ENCODE measurements around the gene KRTAP2-1. TPM values are rescaled to one million over a fixed set of nuclear protein-coding genes. Genes with fewer than 3 reads are reported as not detected.
"Not testable (repeated sequence)": the region's sequence is repeated elsewhere in the genome, so short reads cannot be mapped to it uniquely, and the experiment has no call there.

KRTAP2-1 gene
- total RNA-seq, 1 donor from 2014 or later = not detected

DNA sequence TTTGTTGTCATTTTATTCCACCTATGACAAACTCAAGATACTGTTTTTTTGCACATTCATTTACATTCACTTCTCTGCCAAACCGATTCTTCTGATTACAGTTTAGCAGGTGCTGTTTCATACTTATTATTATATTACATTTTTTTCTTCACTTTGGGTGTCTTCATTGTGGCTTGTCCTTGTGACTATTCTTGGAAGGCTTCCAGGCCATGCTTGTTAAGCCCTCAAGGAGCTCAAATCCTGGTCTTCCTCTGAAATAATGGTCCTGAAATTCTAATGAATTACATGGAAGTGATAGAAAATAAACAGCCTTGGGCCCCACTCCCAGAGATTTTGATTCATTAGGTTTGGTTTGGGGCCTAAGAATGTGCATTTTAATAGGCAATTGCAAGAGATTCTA lies 17.2 kb upstream of the KRTAP2-1 start:
- no peak overlapping the region for H3K4me3 ChIP-seq
- H3K27me3 ChIP-seq (ENCODE audit: low read depth) = peaks cover 19% of the 10 kb centered on the region
- DNase-seq (no peak), ATAC-seq (no peak)
- H3K9me3 ChIP-seq = no peaks in the 10 kb centered on the region
- no peaks in the 10 kb centered on the region for H3K4me1 ChIP-seq
- TF ChIP-seq, protein P1, sequence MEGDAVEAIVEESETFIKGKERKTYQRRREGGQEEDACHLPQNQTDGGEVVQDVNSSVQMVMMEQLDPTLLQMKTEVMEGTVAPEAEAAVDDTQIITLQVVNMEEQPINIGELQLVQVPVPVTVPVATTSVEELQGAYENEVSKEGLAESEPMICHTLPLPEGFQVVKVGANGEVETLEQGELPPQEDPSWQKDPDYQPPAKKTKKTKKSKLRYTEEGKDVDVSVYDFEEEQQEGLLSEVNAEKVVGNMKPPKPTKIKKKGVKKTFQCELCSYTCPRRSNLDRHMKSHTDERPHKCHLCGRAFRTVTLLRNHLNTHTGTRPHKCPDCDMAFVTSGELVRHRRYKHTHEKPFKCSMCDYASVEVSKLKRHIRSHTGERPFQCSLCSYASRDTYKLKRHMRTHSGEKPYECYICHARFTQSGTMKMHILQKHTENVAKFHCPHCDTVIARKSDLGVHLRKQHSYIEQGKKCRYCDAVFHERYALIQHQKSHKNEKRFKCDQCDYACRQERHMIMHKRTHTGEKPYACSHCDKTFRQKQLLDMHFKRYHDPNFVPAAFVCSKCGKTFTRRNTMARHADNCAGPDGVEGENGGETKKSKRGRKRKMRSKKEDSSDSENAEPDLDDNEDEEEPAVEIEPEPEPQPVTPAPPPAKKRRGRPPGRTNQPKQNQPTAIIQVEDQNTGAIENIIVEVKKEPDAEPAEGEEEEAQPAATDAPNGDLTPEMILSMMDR (IDR thresholded peaks at IDR 0.05) = no peak
- H3K36me3 ChIP-seq = no peaks in the 10 kb centered on the region
- no peak overlapping the region for H3K27ac ChIP-seq
- intact Hi-C loops (cut with DNase I) = no loop called here

DNA sequence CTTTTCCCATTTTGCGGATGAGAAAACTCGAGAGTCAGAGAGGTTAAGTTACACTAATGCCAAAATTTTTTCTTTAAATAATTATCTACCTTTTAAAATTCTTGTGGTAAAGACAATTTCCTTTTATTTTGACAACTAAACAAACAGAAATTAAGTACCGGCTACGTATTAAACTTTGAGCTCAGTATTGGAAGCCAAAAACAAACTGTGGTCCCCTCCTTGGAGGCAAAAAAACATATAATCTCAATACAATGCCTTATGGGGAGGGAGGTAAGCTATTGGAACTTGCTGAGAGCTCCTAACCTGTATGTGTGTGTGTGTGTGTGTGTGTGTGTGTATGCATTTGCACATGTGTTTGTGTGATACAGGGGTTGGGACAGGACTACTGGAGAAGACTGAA lies 16.3 kb upstream of the KRTAP2-1 start:
- TF ChIP-seq, protein P1 (IDR thresholded peaks at IDR 0.05) = no peak
- intact Hi-C loops (cut with DNase I) = no loop called here
- no peak overlapping the region for H3K4me3 ChIP-seq
- H3K9me3 ChIP-seq = no peaks in the 10 kb centered on the region
- no peak overlapping the region for H3K27ac ChIP-seq
- H3K36me3 ChIP-seq = no peaks in the 10 kb centered on the region
- no peaks in the 10 kb centered on the region for H3K4me1 ChIP-seq
- H3K27me3 ChIP-seq (ENCODE audit: low read depth) = peaks cover 27% of the 10 kb centered on the region
- DNase-seq (no peak), ATAC-seq (no peak)

DNA sequence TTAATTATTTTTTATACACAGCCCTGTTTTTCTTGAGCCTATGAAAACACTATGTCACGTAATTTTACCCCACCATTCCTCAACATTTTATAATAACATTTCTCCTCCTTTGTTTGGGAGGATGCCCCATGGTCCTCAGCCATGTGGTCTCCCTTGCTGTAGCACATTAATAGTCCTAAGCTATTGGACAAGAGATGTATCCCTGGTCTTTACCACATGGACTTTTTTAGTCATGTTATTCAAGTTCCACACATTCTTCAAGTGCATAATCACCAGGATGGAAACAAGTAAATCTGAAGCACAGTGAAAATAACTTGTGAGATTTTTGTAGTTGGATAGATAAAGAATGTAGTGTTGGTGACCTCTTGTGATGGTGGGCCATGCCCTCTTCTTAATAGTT lies 14.8 kb upstream of the KRTAP2-1 start:
- Histone ChIP-seq H3K36me3 (no peaks in the 10 kb centered on the region), H3K27me3 (ENCODE audit: low read depth) (peaks cover 28% of the 10 kb centered on the region), H3K9me3 (no peaks in the 10 kb centered on the region), H3K4me3 (no peak overlapping the region), H3K4me1 (no peaks in the 10 kb centered on the region), H3K27ac (no peak overlapping the region)
- ATAC-seq (no peak), DNase-seq (no peak)
- intact Hi-C loops (cut with DNase I) = no loop called here
- TF ChIP-seq, protein P1 (IDR thresholded peaks at IDR 0.05) = no peak

DNA sequence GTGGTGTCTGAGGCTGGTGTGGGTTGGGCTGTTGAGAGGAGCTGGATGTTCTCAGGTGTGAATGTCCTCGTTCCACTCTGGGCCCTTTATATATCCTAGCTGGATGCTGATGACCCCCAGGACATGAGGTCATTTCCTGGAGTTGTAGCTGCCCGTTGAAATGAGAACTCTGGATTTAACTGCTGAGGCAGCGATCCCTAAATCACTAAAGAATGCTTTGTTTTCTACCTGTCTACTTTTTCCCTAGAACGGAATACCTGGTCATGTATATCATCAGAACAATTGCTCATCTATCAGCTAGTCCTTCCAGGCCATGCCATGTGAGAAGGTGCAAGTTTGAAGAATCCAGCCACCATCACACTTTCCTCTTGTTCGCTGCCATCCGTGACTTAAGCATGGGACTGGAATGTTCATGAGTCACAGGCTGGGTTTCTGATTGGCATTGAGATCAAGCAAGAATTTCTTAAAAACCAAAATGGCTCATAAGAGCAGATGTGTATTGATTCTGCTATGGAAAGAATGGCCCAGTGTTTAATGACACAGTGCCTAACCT lies 13.0 kb upstream of the KRTAP2-1 start, which contains the start of gene KRTAP2-3:
TSS of gene KRTAP2-3 (minus strand) at position 63 of the 553 bp plus-strand sequence. CDS start 64 bp downstream, outside the sequence.
- DNase-seq (no peak), ATAC-seq (no peak)
- intact Hi-C loops (cut with DNase I) = no loop called here
- Histone ChIP-seq H3K27ac (no peak within 1 kb of the TSS), H3K9me3 (no peaks in the 10 kb centered on the region), H3K4me1 (no peaks in the 10 kb centered on the region), H3K4me3 (no peak within 1 kb of the TSS), H3K27me3 (ENCODE audit: low read depth) (peaks cover 28% of the 10 kb centered on the region), H3K36me3 (no peaks in the 10 kb centered on the region)
- TF ChIP-seq, protein P1 (IDR thresholded peaks at IDR 0.05) = no peak

DNA sequence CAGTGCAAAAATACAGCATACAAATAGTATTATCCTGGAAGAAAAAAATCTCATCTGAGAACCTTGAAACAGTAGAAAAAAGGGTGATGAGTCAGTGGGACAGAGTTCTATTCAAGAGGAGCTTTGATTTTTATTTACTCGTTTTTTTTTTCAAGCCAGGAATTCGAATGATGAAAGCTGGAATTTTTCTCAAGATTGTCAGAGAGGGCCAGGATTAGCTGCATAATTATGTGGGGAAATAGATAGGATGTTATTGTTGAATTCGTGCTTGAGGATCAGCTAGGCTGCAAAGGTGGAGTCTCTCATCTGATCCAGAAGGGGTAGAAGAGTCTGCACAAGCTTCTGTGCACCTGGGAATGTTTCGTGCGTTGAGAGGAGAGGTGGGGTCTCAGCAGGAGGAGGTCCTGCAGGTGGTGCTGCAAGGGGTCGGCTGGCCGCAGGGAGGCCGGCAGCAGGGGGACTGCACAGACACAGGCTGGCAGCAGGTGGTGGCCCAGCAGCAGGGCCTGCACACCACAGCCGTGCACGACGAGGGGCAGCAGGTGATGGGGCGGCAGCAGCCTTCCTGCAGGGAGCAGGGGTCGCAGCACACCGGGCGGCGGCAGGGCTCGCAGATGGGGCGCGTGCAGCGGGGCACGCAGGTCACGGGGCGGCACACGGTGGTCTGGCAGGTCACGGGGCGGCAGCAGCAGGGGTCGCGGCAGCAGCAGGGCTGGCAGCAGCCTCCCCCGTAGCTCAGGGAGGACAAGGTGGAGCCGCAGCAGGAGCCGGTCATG lies 12.3 kb upstream of the KRTAP2-1 start:
- H3K4me3 ChIP-seq; ATAC-seq; intact Hi-C loops (cut with DNase I); H3K4me1 ChIP-seq; H3K36me3 ChIP-seq; DNase-seq; H3K27ac ChIP-seq; H3K9me3 ChIP-seq: not testable (repeated sequence)
- H3K27me3 ChIP-seq (ENCODE audit: low read depth) = peaks cover 28% of the 10 kb centered on the region

DNA sequence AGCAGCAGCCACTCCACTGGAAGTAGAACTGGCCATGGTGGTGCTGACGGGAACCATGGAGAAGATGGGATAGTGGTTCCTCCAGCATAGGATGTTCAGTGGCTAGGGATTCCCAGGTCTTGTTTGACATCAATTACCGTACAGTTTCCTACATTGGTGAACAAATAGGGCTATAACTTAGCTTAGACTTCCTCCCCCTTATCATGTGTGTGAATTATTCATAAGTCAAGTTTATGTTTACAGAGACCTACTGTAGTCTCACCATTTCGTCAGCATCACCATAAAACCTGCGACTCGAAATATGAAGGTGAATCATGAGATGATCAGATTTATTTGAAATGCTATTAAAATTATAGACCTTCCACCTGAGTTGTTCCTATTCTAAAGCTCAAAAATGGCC lies 11.6 kb upstream of the KRTAP2-1 start:
- Histone ChIP-seq H3K9me3 (no peaks in the 10 kb centered on the region), H3K27me3 (ENCODE audit: low read depth) (peaks cover 28% of the 10 kb centered on the region), H3K4me1 (no peaks in the 10 kb centered on the region), H3K36me3 (no peaks in the 10 kb centered on the region), H3K4me3 (no peak overlapping the region), H3K27ac (no peak overlapping the region)
- TF ChIP-seq, protein P1 (IDR thresholded peaks at IDR 0.05) = no peak
- DNase-seq (no peak), ATAC-seq (no peak)
- intact Hi-C loops (cut with DNase I) = no loop called here
